H1 (cell line): ENCODE data around the gene PPP1R13B. TPM values are rescaled to one million over a fixed set of nuclear protein-coding genes. Genes with fewer than 3 reads are reported as not detected.

Experiments
- CTCF ChIA-PET: fragments of 300-600 bp; sonication (Branson Sonifier 250); formaldehyde crosslinking; loops from one replicate; lab custom pipeline; 2021; ENCODE audit not compliant: partially characterized antibody; lab: Charles Lee
- POLR2A ChIA-PET: fragments of 300-600 bp; sonication (Branson Sonifier 250); formaldehyde crosslinking; loops from one replicate; lab custom pipeline; 2021; ENCODE audit warnings: inconsistent platforms; ENCODE audit not compliant: partially characterized antibody; lab: Charles Lee
- DNase-seq, 2 experiments: peaks; one replicate each; pipeline versions ENCODE4 v3.0.0 to v3.0.0-alpha.2; 2010 to 2022; ENCODE audit warnings: low spot score in 2 of 2, low read depth in 1 of 2, mixed read lengths in 1 of 2
- FAIRE-seq: peaks from 2 replicates; lab custom pipeline; 2011; peaks lifted over from hg19 to GRCh38; lab: Jason Lieb, UNC
- H2AFZ ChIP-seq: 2 replicates; pipeline ENCODE4 v1.8.1; 2012; ENCODE audit warnings: low read length, inconsistent platforms
- H2AK5ac ChIP-seq: 2 replicates; pipeline ENCODE4 v1.6.1; 2013; ENCODE audit warnings: low read depth, low read length
- H2BK120ac ChIP-seq: replicated peaks from 2 replicates; pipeline ENCODE3; 2013; ENCODE audit warnings: low read depth, low read length, inconsistent platforms
- H2BK12ac ChIP-seq: 2 replicates; pipeline ENCODE4 v1.6.1; 2013; ENCODE audit warnings: low read depth, low read length
- H2BK15ac ChIP-seq: 2 replicates; pipeline ENCODE4 v1.6.1; 2013; ENCODE audit warnings: low read length
- H2BK20ac ChIP-seq: 2 replicates; pipeline ENCODE4 v1.6.1; 2013; ENCODE audit warnings: low read length
- H2BK5ac ChIP-seq: 2 replicates; pipeline ENCODE4 v1.6.1; 2013; ENCODE audit warnings: low read depth, low read length
- H3K14ac ChIP-seq: 2 replicates; pipeline ENCODE4 v1.6.1; 2013; ENCODE audit warnings: inconsistent platforms; ENCODE audit not compliant: insufficient read length
- H3K18ac ChIP-seq: 2 replicates; pipeline ENCODE4 v1.6.1; 2013; ENCODE audit warnings: low read length; ENCODE audit errors: extremely low read depth
- H3K23ac ChIP-seq: 2 replicates; pipeline ENCODE4 v1.6.1; 2013; ENCODE audit warnings: inconsistent platforms; ENCODE audit not compliant: insufficient read length
- H3K23me2 ChIP-seq: 2 replicates; pipeline ENCODE4 v1.6.1; 2013; ENCODE audit warnings: low read depth, low read length
- H3K27ac ChIP-seq: 2 replicates; pipeline ENCODE4 v1.6.1; 2011; ENCODE audit warnings: low read depth, low read length, inconsistent platforms
- H3K27me3 ChIP-seq, 4 experiments: replicated peaks in 1 of 4; 1 replicate in 1 of 4; 2 replicates in 3 of 4; pipeline versions ENCODE4 v1.6.1 to v1.8.1; 2011 to 2013; ENCODE audit warnings: low read length in 3 of 4, mild to moderate bottlenecking in 3 of 4, inconsistent platforms in 2 of 4, mixed read lengths in 2 of 4, moderate library complexity in 1 of 4; ENCODE audit not compliant: control insufficient read depth in 3 of 4, insufficient read depth in 3 of 4; ENCODE audit errors: extremely low read depth in 1 of 4
- H3K36me3 ChIP-seq, 4 experiments: 2 replicates each; pipeline versions ENCODE4 v1.6.1 to v1.8.1; 2011 to 2013; ENCODE audit warnings: mild to moderate bottlenecking in 4 of 4, low read length in 3 of 4, moderate library complexity in 2 of 4, control low read depth in 1 of 4, inconsistent platforms in 1 of 4; ENCODE audit not compliant: insufficient read depth in 4 of 4, control insufficient read depth in 2 of 4
- H3K4ac ChIP-seq: replicated peaks from 2 replicates; pipeline ENCODE3; 2013; ENCODE audit warnings: low read length, low read depth, mixed read lengths, inconsistent platforms; ENCODE audit not compliant: insufficient read length
- H3K4me1 ChIP-seq, 4 experiments: replicated peaks in 1 of 4; 1 replicate in 1 of 4; 2 replicates in 3 of 4; pipeline versions ENCODE4 v1.6.1 to v1.8.1; 2011 to 2013; ENCODE audit warnings: low read length in 3 of 4, inconsistent platforms in 2 of 4, mixed read lengths in 1 of 4; ENCODE audit not compliant: insufficient read depth in 4 of 4, control insufficient read depth in 3 of 4
- H3K4me2 ChIP-seq, 2 experiments: 2 replicates each; pipeline versions ENCODE4 v1.6.1 to v1.8.1; 2011 to 2013; ENCODE audit warnings: low read depth in 2 of 2, low read length in 2 of 2, control low read depth in 1 of 2, inconsistent platforms in 1 of 2, mild to moderate bottlenecking in 1 of 2; ENCODE audit not compliant: insufficient read depth in 1 of 2
- H3K4me3 ChIP-seq, 4 experiments: fragments of 200-600, 300-600 bp in 1 of 4; sonication (generic), shearing (Covaris generic), sonication (Bioruptor Twin) in 1 of 4; 2 replicates each; pipeline versions ENCODE4 v1.5.1 to v1.8.1; 2011 to 2016; ENCODE audit warnings: low read length in 4 of 4, low read depth in 3 of 4, control low read depth in 2 of 4, inconsistent platforms in 2 of 4, mild to moderate bottlenecking in 2 of 4, mixed read lengths in 1 of 4, moderate library complexity in 1 of 4; ENCODE audit not compliant: insufficient read depth in 2 of 4; ENCODE audit errors: extremely low read depth in 1 of 4
- H3K56ac ChIP-seq: replicated peaks from 2 replicates; pipeline ENCODE3; 2013; ENCODE audit warnings: low read depth, mild to moderate bottlenecking, mixed read lengths, low read length, inconsistent platforms; ENCODE audit not compliant: insufficient read length
- H3K79me1 ChIP-seq: 2 replicates; pipeline ENCODE4 v1.6.1; 2013; ENCODE audit warnings: low read depth, low read length, control low read depth
- H3K79me2 ChIP-seq, 2 experiments: 2 replicates each; pipeline versions ENCODE4 v1.6.1 to v1.8.1; 2012 to 2013; ENCODE audit warnings: low read length in 2 of 2, mild to moderate bottlenecking in 2 of 2, inconsistent platforms in 1 of 2; ENCODE audit not compliant: insufficient read depth in 2 of 2, control insufficient read depth in 1 of 2
- H3K9ac ChIP-seq, 4 experiments: replicated peaks in 1 of 4; 1 replicate in 1 of 4; 2 replicates in 3 of 4; pipeline versions ENCODE4 v1.6.1 to v1.8.1; 2011 to 2013; ENCODE audit warnings: low read depth in 3 of 4, low read length in 3 of 4, control low read depth in 2 of 4, mild to moderate bottlenecking in 2 of 4, moderate library complexity in 2 of 4, inconsistent platforms in 1 of 4; ENCODE audit errors: extremely low read depth in 1 of 4
- H3K9me3 ChIP-seq, 2 experiments: 2 replicates each; pipeline versions ENCODE4 v1.6.1 to v1.8.1; 2012 to 2013; ENCODE audit warnings: mild to moderate bottlenecking in 2 of 2, moderate library complexity in 2 of 2, control low read depth in 1 of 2, inconsistent platforms in 1 of 2, low read depth in 1 of 2, low read length in 1 of 2, mixed read lengths in 1 of 2; ENCODE audit not compliant: insufficient read depth in 2 of 2
- H4K20me1 ChIP-seq, 2 experiments: replicated peaks in 1 of 2; 2 replicates each; pipeline versions ENCODE3 to v1.8.1; 2011 to 2013; ENCODE audit warnings: inconsistent platforms in 2 of 2, low read length in 2 of 2, mild to moderate bottlenecking in 1 of 2; ENCODE audit not compliant: insufficient read depth in 2 of 2, control insufficient read depth in 1 of 2
- H4K5ac ChIP-seq: 2 replicates; pipeline ENCODE4 v1.6.1; 2013; ENCODE audit warnings: low read length, low read depth, mixed read lengths, inconsistent platforms; ENCODE audit not compliant: insufficient read length
- H4K8ac ChIP-seq: 2 replicates; pipeline ENCODE4 v1.8.0; 2013; ENCODE audit warnings: mild to moderate bottlenecking, moderate library complexity, low read length, inconsistent platforms; ENCODE audit not compliant: insufficient read depth; ENCODE audit errors: extremely low read depth
- H4K91ac ChIP-seq: replicated peaks from 2 replicates; pipeline ENCODE3; 2013; ENCODE audit warnings: low read length, mixed read lengths, inconsistent platforms; ENCODE audit not compliant: insufficient read length
- ATF2 ChIP-seq: IDR thresholded peaks from 2 replicates; pipeline ENCODE4 v1.6.1; 2012; ENCODE audit warnings: low read length, inconsistent platforms
- CBX8 ChIP-seq: fragments of 300-800, 300-1000 bp; sonication (generic); IDR thresholded peaks from 2 replicates; pipeline ENCODE4 v1.7.1; 2016; ENCODE audit warnings: low read depth, low read length, borderline replicate concordance
- KDM5A ChIP-seq: fragments of 200-600 bp; IDR thresholded peaks from 2 replicates; pipeline ENCODE4 v1.7.1; 2012; ENCODE audit warnings: mild to moderate bottlenecking, low read length, inconsistent platforms, mixed read lengths
- MAFK ChIP-seq: IDR thresholded peaks from 2 replicates; pipeline ENCODE4 v1.6.1; 2012; ENCODE audit warnings: low read depth, mild to moderate bottlenecking, improper control_type of control experiment, low read length
- NRF1 ChIP-seq: IDR thresholded peaks from 2 replicates; pipeline ENCODE4 v1.6.1; 2011; ENCODE audit warnings: mild to moderate bottlenecking, low read depth, low read length, improper control_type of control experiment
- RAD21 ChIP-seq, 2 experiments: IDR thresholded peaks in 1 of 2; conservative IDR thresholded peaks in 1 of 2; 2 replicates each; pipeline ENCODE4 v1.6.1; 2011; ENCODE audit warnings: low read depth in 2 of 2, low read length in 2 of 2, improper control_type of control experiment in 1 of 2, inconsistent platforms in 1 of 2, mild to moderate bottlenecking in 1 of 2, moderate library complexity in 1 of 2
- RFX5 ChIP-seq: IDR thresholded peaks from 2 replicates; pipeline ENCODE4 v1.6.1; 2011; ENCODE audit warnings: low read depth, low read length, improper control_type of control experiment, borderline replicate concordance
- SIN3A ChIP-seq, 2 experiments: IDR thresholded peaks in 1 of 2; conservative IDR thresholded peaks in 1 of 2; 2 replicates each; pipeline ENCODE4 v1.6.1; 2011 to 2012; ENCODE audit warnings: low read length in 2 of 2, improper control_type of control experiment in 1 of 2, low read depth in 1 of 2, mild to moderate bottlenecking in 1 of 2
- SP4 ChIP-seq: IDR thresholded peaks from 2 replicates; pipeline ENCODE4 v1.6.1; 2012; ENCODE audit warnings: low read length, inconsistent platforms
- WGBS, 2 experiments: shearing (Covaris generic) in 1 of 2; methylation state at CpG; one replicate each; pipeline versions ENCODE4 v1.1.6 to v1.1.7; 2013 to 2015; ENCODE audit warnings: low lambda C conversion rate in 2 of 2, mixed read lengths in 2 of 2, inconsistent platforms in 1 of 2, low coverage in 1 of 2, missing lambda C conversion rate in 1 of 2; ENCODE audit not compliant: insufficient replicate concordance in 2 of 2, insufficient coverage in 1 of 2, insufficient read length in 1 of 2; ENCODE audit errors: extremely low coverage in 1 of 2, missing lambda C conversion rate in 1 of 2; 5-methylcytosine and 5-hydroxymethylcytosine counted together
- polyA plus RNA-seq, 7 experiments: library from polyadenylated mRNA; depleted of rRNA in 3 of 7; stranded (reverse) in 5 of 7; unstranded in 2 of 7; fragments of >200 nt in 5 of 7; fragments of 200-250 nt in 2 of 7; gene quantifications; 1 replicate in 5 of 7; 2 replicates in 1 of 7; 4 replicates in 1 of 7; pipeline versions ENCODE4 v1.2.1 to v1.2.3, GENCODE V29; 2011 to 2013; ENCODE audit warnings: missing spikeins in 2 of 7, mixed read lengths in 2 of 7
- total RNA-seq: library from RNA; stranded (reverse); fragmentation: NEBNext Ultra II Directional; extraction: Animal tissue kit (Norgen Biotek cat#: 25700); gene quantifications from 2 replicates; pipeline ENCODE4 v1.2.1, GENCODE V29; 2021

Gene PPP1R13B
- total and polyA plus RNA-seq, 2 of the 8 experiments (the other 6 are each of a cell fraction or from before 2014, with no cell fraction given), result 2.6 to 8.9 TPM

GRCh38 chr14:103890821-103891666, 43.7 kb upstream of the PPP1R13B start:
- H2AK5ac ChIP-seq, result peak overlapping the region; percentile 6; the same call in 1 of the 2 replicates
- H3K36me3 ChIP-seq, result no peaks in the 10 kb centered on the region
- WGBS, 2 experiments, result 83% methylated on average over 18 of the region's 18 CpGs; no CpG with 5 or more reads in 1 of the 2 experiments
- no peaks in the 10 kb centered on the region for H3K23me2 ChIP-seq
- no peak overlapping the region for H3K9ac ChIP-seq
- H3K4me2 ChIP-seq, result no peak overlapping the region
- no peaks in the 10 kb centered on the region for H3K79me2 ChIP-seq
- H2BK15ac ChIP-seq, result no peak overlapping the region
- peak overlapping the region; percentile 21; the same call in 1 of the 2 replicates for H4K8ac ChIP-seq
- H4K91ac ChIP-seq, result no peak overlapping the region
- no peak overlapping the region for H3K23ac ChIP-seq
- H3K4me3 ChIP-seq, result no peak overlapping the region
- ChIA-PET POLR2A (no interaction called here), CTCF (interaction anchor here (0.7 to 1.5 kb wide), 8 partner anchors 9 to 110 kb away, joined by 3 to 9 read pairs (median 4); no protein-coding TSS in a partner anchor)
- H3K4me1 ChIP-seq, result peaks cover 0 to 8% (median under 1%) of the 10 kb centered on the region in 4 experiments; a peak in 3 of 7 replicates
- H3K18ac ChIP-seq, result no peak overlapping the region; the same call in 1 of the 2 replicates
- FAIRE-seq (no peak), DNase-seq (no peak)
- no peak overlapping the region for H4K5ac ChIP-seq
- no peak overlapping the region for H3K4ac ChIP-seq
- H2BK5ac ChIP-seq, result no peak overlapping the region
- H2BK12ac ChIP-seq, result no peak overlapping the region
- H2BK120ac ChIP-seq, result no peak overlapping the region
- H3K9me3 ChIP-seq, result no peaks in the 10 kb centered on the region
- H3K14ac ChIP-seq, result no peak overlapping the region
- peaks cover 0 to 3% of the 10 kb centered on the region in 2 experiments for H4K20me1 ChIP-seq
- 0 out of 2 replicates have a peak overlapping the region, but pooled peaks have one; percentile 48 for H2BK20ac ChIP-seq
- no peaks in the 10 kb centered on the region for H3K79me1 ChIP-seq
- no peaks in the 10 kb centered on the region for H3K27me3 ChIP-seq
- H3K56ac ChIP-seq, result no peak overlapping the region
- TF ChIP-seq NRF1, result no peak
- TF ChIP-seq CBX8, result no peak
- TF ChIP-seq RFX5, result no peak
- TF ChIP-seq ATF2, result no peak
- TF ChIP-seq RAD21 (IDR thresholded peaks at IDR 0.05 in 1 of 2, conservative IDR thresholded peaks at IDR 0.05 in 1 of 2; ENCODE audit: low read depth in 2 of 2, low read length in 2 of 2), result no peak
- TF ChIP-seq SP4, result no peak
- TF ChIP-seq MAFK, result no peak
- no peak for TF ChIP-seq SIN3A (conservative IDR thresholded peaks at IDR 0.05 in 1 of 2, IDR thresholded peaks at IDR 0.05 in 1 of 2; ENCODE audit: low read depth in 1 of 2, low read length in 2 of 2)
- no peak for TF ChIP-seq KDM5A
- no peak overlapping the region for H3K27ac ChIP-seq
- no peak overlapping the region for H2AFZ ChIP-seq
